Muscle of arm (tissue), 12 donors: Measurements from ENCODE around the gene DEFB124. TPM values are rescaled to one million over a fixed set of nuclear protein-coding genes. Genes with fewer than 3 reads are reported as not detected.
"Not testable (repeated sequence)": the region's sequence is repeated elsewhere in the genome, so short reads cannot be mapped to it uniquely, and the experiment has no call there.

Experiments
- DNase-seq: peaks from one replicate; pipeline ENCODE4 v3.0.0-alpha.2; 2013
- polyA plus RNA-seq, 12 donors: library from polyadenylated mRNA; unstranded; fragments of 120-200 nt; gene quantifications; one replicate each; pipeline ENCODE4 v1.2.1, GENCODE V29; 2013; ENCODE audit not compliant: insufficient read length in 12 of 12

Gene DEFB124
- polyA plus RNA-seq, 12 donors, result 0.60 to 1.6 (median 1.3) TPM; not detected in 2

DNA sequence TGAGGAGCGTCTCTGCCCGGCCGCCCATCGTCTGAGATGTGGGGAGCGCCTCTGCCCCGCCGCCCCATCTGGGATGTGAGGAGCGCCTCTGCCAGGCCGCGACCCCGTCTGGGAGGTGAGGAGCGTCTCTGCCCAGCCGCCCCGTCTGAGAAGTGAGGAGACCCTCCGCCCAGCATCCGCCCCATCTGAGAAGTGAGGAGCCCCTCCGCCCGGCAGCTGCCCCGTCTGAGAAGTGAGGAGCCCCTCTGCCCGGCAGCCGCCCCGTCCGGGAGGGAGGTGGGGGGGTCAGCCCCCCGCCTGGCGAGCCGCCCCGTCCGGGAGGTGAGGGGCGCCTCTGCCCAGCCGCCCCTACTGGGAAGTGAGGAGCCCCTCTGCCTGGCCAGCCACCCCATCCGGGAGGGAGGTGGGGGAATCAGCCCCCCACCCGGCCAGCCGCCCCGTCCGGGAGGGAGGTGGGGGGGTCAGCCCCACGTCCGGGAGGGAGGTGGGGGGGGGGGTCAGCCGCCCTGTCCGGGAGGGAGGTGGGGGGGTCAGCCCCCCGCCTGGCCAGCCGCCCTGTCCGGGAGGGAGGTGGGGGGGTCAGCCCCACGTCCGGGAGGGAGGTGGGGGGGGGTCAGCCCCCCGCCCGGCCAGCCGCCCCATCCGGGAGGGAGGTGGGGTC lies 47.9 kb downstream of the DEFB124 start:
- not testable (repeated sequence) for DNase-seq

DNA sequence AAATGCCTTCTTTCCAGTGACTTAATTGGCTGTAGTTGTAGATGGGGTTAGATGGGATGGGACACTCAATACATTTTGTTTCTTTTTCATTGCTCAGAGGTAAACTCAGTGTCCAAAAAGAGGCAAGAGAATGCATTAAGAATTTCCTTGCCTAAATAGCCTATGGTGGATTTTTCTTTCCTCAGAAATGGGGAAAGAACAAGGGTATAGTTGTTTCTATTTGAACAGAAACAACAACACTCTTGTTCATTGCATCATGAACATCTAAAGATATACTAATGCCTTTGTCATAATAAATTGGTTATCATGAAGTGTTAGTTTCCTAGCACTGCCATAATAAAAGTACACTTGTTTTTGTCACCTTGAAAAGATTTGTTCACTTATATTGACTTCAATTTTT lies 49.1 kb downstream of the DEFB124 start:
- no peak for DNase-seq

DNA sequence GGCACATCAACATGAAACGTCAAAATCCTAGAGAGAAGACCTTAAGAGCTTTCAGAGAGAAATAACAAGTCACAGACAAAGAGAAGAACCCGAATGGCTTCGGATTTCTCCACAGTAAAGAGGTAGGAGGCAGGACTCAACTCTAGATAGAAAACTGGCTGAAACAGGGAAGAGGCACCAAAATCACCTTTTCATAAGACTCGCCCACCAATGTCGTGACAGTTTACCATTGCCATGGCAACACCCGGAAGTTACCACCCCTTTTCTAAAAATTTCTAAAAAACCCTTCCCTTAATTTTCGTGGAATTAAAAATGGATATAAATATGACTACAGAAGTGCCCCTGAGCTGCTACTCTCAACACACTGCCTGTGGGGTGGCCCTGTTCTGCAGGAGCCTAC lies 56.6 kb downstream of the DEFB124 start:
- DNase-seq, result no peak

DNA sequence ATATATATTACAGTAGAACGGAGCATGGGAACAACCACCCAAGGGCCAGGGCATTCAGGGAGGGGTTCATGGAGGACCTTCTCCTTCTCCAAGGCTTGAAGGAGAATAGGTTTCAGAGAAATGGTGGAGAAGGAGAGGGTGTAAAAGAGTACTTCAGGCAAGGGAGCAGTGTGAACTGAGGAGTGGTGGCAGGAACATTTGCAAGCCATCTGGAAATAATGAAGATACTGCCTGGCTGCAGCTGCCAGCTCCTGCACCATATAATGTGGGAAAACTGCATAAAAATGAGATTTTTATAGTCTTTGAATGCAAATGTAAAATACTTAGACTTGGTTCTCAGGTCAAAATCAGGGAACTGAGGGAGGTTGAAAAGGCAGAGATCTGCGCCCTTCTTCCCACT lies 59.3 kb downstream of the DEFB124 start:
- DNase-seq, result no peak

Other genes starting within 250 kb of the DEFB124 start
- gene DEFB115, start 217.5 kb downstream of the DEFB124 start, polyA plus RNA-seq, result not detected
- gene DEFB116, start 166.5 kb downstream of the DEFB124 start, polyA plus RNA-seq, result not detected
- not detected for gene DEFB118, start 106.5 kb downstream of the DEFB124 start, polyA plus RNA-seq
- gene DEFB119, start 84.5 kb downstream of the DEFB124 start, polyA plus RNA-seq, result not detected
- not detected for gene DEFB121, start 68.9 kb downstream of the DEFB124 start, polyA plus RNA-seq
- gene DEFB123, start 34.5 kb downstream of the DEFB124 start, polyA plus RNA-seq, result not detected
- 1 to 10 TPM in 10 of 12 donors, not detected in 2; 3.0 to 8.4 (median 5.6) TPM for gene REM1, start 161 bp upstream of the DEFB124 start, polyA plus RNA-seq
- 100 to 1,000 TPM in 2 of 12 donors, 10 to 100 TPM in 9, not detected in 1; 64.5 to 109 (median 75.6) TPM for gene HM13, start 39.3 kb upstream of the DEFB124 start, polyA plus RNA-seq
- 10 to 100 TPM in 11 of 12 donors, not detected in 1; 14.1 to 44.6 (median 29.6) TPM for gene ID1, start 130.2 kb upstream of the DEFB124 start, polyA plus RNA-seq
- 10 to 100 TPM in 2 of 12 donors, 1 to 10 TPM in 9, not detected in 1; 5.6 to 21.6 (median 7.8) TPM for gene COX4I2, start 162.8 kb upstream of the DEFB124 start, polyA plus RNA-seq
- gene BCL2L1, start 247.7 kb upstream of the DEFB124 start, polyA plus RNA-seq, result 10 to 100 TPM in 11 of 12 donors, not detected in 1; 24.0 to 55.2 (median 32.4) TPM